Caco-2 (cell line): ENCODE data around the gene DRAP1. TPM values are rescaled to one million over a fixed set of nuclear protein-coding genes. Genes with fewer than 3 reads are reported as not detected.
"Not testable (repeated sequence)": the region's sequence is repeated elsewhere in the genome, so short reads cannot be mapped to it uniquely, and the experiment has no call there.

Experiments used
- BruUV-seq: library from RNA; stranded (reverse); fragments of 400-500 nt; replicated peaks from 2 replicates; lab custom pipeline; 2021; lab: Mats Ljungman, UMichigan
- CTCF ChIA-PET: fragments of 300-600 bp; sonication (Branson Sonifier 250); formaldehyde crosslinking; loops from one replicate; lab custom pipeline; 2022; ENCODE audit warnings: antibody characterized with exemption; lab: Charles Lee
- POLR2A ChIA-PET: fragments of 300-600 bp; sonication (Branson Sonifier 250); formaldehyde crosslinking; loops from one replicate; lab custom pipeline; 2022; ENCODE audit warnings: antibody characterized with exemption; lab: Charles Lee
- DNase-seq, 2 experiments: peaks; one replicate each; pipeline versions ENCODE4 v3.0.0 to v3.0.0-alpha.2; 2020 to 2022
- H3K27me3 ChIP-seq: replicated peaks from 2 replicates; pipeline ENCODE4 v1.6.0; 2011; ENCODE audit warnings: low read length; ENCODE audit not compliant: control insufficient read depth, insufficient read depth
- H3K36me3 ChIP-seq: 2 replicates; pipeline ENCODE4 v1.5.1; 2011; ENCODE audit warnings: low read length; ENCODE audit not compliant: control insufficient read depth, insufficient read depth
- H3K4me1 ChIP-seq: fragments of 250-450 bp; sonication (Bioruptor Pico); 2 replicates; pipeline ENCODE4 v1.5.1; 2020; ENCODE audit warnings: mild to moderate bottlenecking
- H3K4me3 ChIP-seq: 2 replicates; pipeline ENCODE4 v1.5.1; 2011; ENCODE audit warnings: low read depth, mild to moderate bottlenecking, control low read depth, low read length
- H3K9me3 ChIP-seq: fragments of 250-450 bp; sonication (Bioruptor Pico); 2 replicates; pipeline ENCODE4 v1.5.1; 2020; ENCODE audit warnings: mild to moderate bottlenecking, moderate library complexity
- H3K27ac Mint-ChIP-seq: one replicate; pipeline ENCODE4 v1.8.0; 2022; ENCODE audit warnings: mixed read lengths; ENCODE audit not compliant: unreplicated experiment
- H3K27me3 Mint-ChIP-seq: one replicate; pipeline ENCODE4 v1.8.0; 2022; ENCODE audit warnings: mixed read lengths; ENCODE audit not compliant: insufficient read depth, unreplicated experiment
- H3K36me3 Mint-ChIP-seq: one replicate; pipeline ENCODE4 v1.8.0; 2022; ENCODE audit warnings: mild to moderate bottlenecking, mixed read lengths; ENCODE audit not compliant: insufficient read depth, unreplicated experiment
- H3K4me1 Mint-ChIP-seq: one replicate; pipeline ENCODE4 v1.8.0; 2022; ENCODE audit warnings: low read depth, mixed read lengths; ENCODE audit not compliant: unreplicated experiment
- H3K4me3 Mint-ChIP-seq: one replicate; pipeline ENCODE4 v1.8.0; 2022; ENCODE audit warnings: mild to moderate bottlenecking, moderate library complexity, mixed read lengths; ENCODE audit not compliant: unreplicated experiment
- H3K9me3 Mint-ChIP-seq: one replicate; pipeline ENCODE4 v1.8.0; 2022; ENCODE audit warnings: mixed read lengths; ENCODE audit not compliant: unreplicated experiment
- intact Hi-C: fragments of 100-400 bp; cut with micrococcal nuclease; formaldehyde crosslinking; loops from one replicate; pipeline ENCODE4 v1.10.0; 2022; ENCODE audit not compliant: unreplicated experiment
- total RNA-seq: library from RNA; stranded (reverse); gene quantifications from 2 replicates; pipeline ENCODE4 v1.2.3, GENCODE V29; 2022
- TF ChIP-seq, protein P1 (sequence below), 2 experiments: fragments of 200-600 bp in 1 of 2; IDR thresholded peaks; 1 replicate in 1 of 2; 2 replicates in 1 of 2; pipeline versions ENCODE4 v1.5.1 to v1.8.0; 2011 to 2022; ENCODE audit warnings: antibody characterized with exemption in 1 of 2, control low read depth in 1 of 2, inconsistent platforms in 1 of 2, low read depth in 1 of 2, low read length in 1 of 2, mild to moderate bottlenecking in 1 of 2, moderate library complexity in 1 of 2; ENCODE audit not compliant: insufficient read depth in 1 of 2, severe bottlenecking in 1 of 2, unreplicated experiment in 1 of 2

Gene DRAP1
- total RNA-seq, 1 experiment from 2014 or later, result 91.0 TPM

DNA sequence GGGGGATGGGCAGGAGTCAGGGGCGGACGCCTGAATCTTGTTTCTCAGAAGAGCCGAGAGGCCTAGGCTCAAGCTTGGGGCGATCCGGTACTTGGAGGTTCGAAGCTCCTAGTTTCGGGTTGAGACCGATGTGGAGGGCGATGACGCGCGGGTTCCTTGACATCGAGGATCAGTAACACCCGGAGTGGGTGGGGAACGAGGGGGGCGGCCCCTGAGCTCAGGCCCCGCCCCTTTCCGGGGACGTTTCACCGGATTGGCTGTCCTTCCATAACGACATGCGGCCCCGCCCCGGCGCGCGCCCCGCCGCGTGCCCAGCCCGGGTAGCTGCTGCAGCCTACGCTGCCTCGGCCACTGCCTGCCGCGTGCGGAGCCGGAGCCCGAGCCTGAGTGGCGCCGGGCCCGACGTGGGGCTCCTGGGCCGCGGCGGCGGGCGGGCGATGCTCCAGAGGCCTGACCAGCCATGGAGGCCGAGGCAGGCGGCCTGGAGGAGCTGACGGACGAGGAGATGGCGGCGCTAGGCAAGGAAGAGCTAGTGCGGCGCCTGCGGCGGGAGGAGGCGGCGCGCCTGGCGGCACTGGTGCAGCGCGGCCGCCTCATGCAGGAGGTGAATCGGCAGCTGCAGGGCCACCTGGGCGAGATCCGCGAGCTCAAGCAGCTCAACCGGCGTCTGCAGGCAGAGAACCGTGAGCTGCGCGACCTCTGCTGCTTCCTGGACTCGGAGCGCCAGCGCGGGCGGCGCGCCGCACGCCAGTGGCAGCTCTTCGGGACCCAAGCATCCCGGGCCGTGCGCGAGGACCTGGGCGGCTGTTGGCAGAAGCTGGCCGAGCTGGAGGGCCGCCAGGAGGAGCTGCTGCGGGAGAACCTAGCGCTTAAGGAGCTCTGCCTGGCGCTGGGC, 28.7 kb upstream of the DRAP1 start, which contains the start of gene CCDC85B:
Gene CCDC85B, plus strand, starts transcription at position 350 of the 895 bp plus-strand sequence. Its CDS starts 111 bp downstream, at position 461.
- Mint-ChIP-seq H3K4me1 (peaks cover 27% of the 10 kb centered on the region), H3K36me3 (peaks cover 40% of the 10 kb centered on the region)
- BruUV-seq, result no TSS peak

DNA sequence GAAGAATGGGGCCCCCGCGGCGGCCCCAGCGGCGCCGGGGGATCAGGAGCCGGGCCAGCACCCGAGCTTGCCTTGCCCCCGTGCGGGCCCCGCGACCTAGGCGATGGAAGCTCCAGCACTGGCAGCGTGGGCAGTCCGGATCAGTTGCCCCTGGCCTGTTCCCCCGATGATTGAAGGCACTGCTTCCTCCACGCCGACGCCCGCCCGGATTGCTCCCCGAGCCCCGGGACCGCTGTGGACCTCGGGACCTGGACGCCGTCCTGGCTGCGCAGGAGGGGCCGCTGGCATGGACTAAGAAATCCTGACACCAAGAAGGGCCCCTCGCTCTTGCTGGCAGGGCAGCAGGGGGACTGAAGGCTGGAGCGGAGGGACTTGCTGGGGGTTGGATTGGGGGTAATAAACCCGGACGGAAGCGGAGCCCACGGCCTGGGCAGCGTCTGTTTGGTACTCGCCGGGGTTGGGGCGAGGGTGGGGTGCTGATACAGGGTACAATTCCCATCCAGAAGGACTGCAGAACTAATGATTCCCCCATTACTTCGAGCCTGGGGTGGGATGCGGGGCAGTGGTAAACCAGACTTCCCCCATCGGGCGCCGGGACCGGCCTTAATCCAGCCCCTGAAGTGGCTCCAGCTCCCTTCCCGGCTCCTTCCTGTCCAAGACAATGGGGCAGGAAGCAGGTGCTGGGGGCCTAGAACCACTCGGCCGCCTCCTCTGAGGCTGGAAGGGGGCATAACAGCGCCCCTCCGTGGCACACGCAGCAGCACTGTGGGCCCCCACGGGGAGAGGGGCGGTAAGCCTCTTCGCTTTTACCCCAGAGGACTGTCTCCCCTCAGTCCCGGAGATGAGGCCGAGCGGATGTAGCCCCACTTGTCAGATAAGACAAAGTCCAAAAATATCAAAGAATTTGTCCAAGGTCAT, 27.7 kb upstream of the DRAP1 start:
- no peak for DNase-seq
- CTCF ChIA-PET, result interaction anchor here (0.6 to 7.8 kb wide), 23 partner anchors 9 to 421 kb away, joined by 3 to 241 read pairs (median 5); partner anchors contain the start of genes BANF1, CFL1, EIF1AD and FOSL1

More for the DNA sequence above, 28.7 kb upstream of the DRAP1 start, which contains the start of gene CCDC85B:
- peaks cover 27% of the 10 kb centered on the region for H3K4me1 ChIP-seq
- intact Hi-C loops, result loop anchor here (2.0 kb wide), 2 partner anchors 28 to 70 kb away; partner anchors contain the start of genes C11orf68, DRAP1 and SART1
- Mint-ChIP-seq H3K27me3 (no peaks in the 10 kb centered on the region), H3K4me3 (peak within 1 kb of the TSS; percentile 82), H3K27ac (peak within 1 kb of the TSS; percentile 69), H3K9me3 (no peaks in the 10 kb centered on the region)
- peaks cover 2% of the 10 kb centered on the region; the same call in 1 of the 2 replicates for H3K36me3 ChIP-seq
- no peaks in the 10 kb centered on the region for H3K9me3 ChIP-seq
- CTCF ChIA-PET, result interaction anchor here (0.6 to 7.8 kb wide), 29 partner anchors 10 to 1559 kb away, joined by 3 to 241 read pairs (median 4); partner anchors contain the start of genes BANF1, CFL1, EIF1AD and FAM89B
- DNase-seq, result peak; percentile 96 to 98
- TF ChIP-seq, protein P1, sequence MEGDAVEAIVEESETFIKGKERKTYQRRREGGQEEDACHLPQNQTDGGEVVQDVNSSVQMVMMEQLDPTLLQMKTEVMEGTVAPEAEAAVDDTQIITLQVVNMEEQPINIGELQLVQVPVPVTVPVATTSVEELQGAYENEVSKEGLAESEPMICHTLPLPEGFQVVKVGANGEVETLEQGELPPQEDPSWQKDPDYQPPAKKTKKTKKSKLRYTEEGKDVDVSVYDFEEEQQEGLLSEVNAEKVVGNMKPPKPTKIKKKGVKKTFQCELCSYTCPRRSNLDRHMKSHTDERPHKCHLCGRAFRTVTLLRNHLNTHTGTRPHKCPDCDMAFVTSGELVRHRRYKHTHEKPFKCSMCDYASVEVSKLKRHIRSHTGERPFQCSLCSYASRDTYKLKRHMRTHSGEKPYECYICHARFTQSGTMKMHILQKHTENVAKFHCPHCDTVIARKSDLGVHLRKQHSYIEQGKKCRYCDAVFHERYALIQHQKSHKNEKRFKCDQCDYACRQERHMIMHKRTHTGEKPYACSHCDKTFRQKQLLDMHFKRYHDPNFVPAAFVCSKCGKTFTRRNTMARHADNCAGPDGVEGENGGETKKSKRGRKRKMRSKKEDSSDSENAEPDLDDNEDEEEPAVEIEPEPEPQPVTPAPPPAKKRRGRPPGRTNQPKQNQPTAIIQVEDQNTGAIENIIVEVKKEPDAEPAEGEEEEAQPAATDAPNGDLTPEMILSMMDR (IDR thresholded peaks at IDR 0.05; ENCODE audit: insufficient read depth in 1 of 2, low read depth in 1 of 2, low read length in 1 of 2, severe bottlenecking in 1 of 2, unreplicated experiment in 1 of 2), result peak; percentile 33 to 65
- peak within 1 kb of the TSS; percentile 81 for H3K4me3 ChIP-seq
- H3K27me3 ChIP-seq, result no peaks in the 10 kb centered on the region
- POLR2A ChIA-PET, result interaction anchor here (0.5 to 2.5 kb wide), 15 partner anchors 9 to 725 kb away, joined by 3 to 33 read pairs (median 4); partner anchors contain the start of genes BANF1, CFL1, EIF1AD and FOSL1

GRCh38 chr11:65892137-65892540, 27.1 kb upstream of the DRAP1 start:
- Mint-ChIP-seq H3K36me3 (peaks cover 35% of the 10 kb centered on the region), H3K4me1 (peaks cover 21% of the 10 kb centered on the region), H3K4me3 (peak overlapping the region; percentile 82)
- POLR2A ChIA-PET, result interaction anchor here (2.5 kb wide), 1 partner anchor 7 kb away, joined by 27 read pairs; the partner anchor contains the start of gene FOSL1
- H3K27ac Mint-ChIP-seq, H3K4me3 ChIP-seq, H3K27me3 ChIP-seq, H3K36me3 ChIP-seq, H3K27me3 Mint-ChIP-seq, H3K9me3 Mint-ChIP-seq, DNase-seq, H3K9me3 ChIP-seq, BruUV-seq, intact Hi-C loops, CTCF ChIA-PET: not testable (repeated sequence)
- peaks cover 21% of the 10 kb centered on the region for H3K4me1 ChIP-seq

More for the DNA sequence above, 27.7 kb upstream of the DRAP1 start:
- peaks cover 27% of the 10 kb centered on the region for H3K4me1 Mint-ChIP-seq
- H3K9me3 Mint-ChIP-seq, result no peaks in the 10 kb centered on the region
- no peak overlapping the region for H3K27ac Mint-ChIP-seq
- intact Hi-C loops, result loop anchor here (2.0 kb wide), 2 partner anchors 27 to 69 kb away; partner anchors contain the start of genes C11orf68, DRAP1 and SART1
- peaks cover 35% of the 10 kb centered on the region for H3K36me3 Mint-ChIP-seq
- no peaks in the 10 kb centered on the region for H3K36me3 ChIP-seq
- peak overlapping the region; percentile 81 for H3K4me3 ChIP-seq
- TF ChIP-seq, protein P1 (IDR thresholded peaks at IDR 0.05; ENCODE audit: insufficient read depth in 1 of 2, low read depth in 1 of 2, low read length in 1 of 2, severe bottlenecking in 1 of 2, unreplicated experiment in 1 of 2), result no peak
- no peaks in the 10 kb centered on the region for H3K27me3 ChIP-seq
- no peaks in the 10 kb centered on the region for H3K9me3 ChIP-seq
- peak overlapping the region; percentile 82 for H3K4me3 Mint-ChIP-seq
- no peaks in the 10 kb centered on the region for H3K27me3 Mint-ChIP-seq
- TSS peak; percentile 50 for BruUV-seq
- H3K4me1 ChIP-seq, result peaks cover 26% of the 10 kb centered on the region
- POLR2A ChIA-PET, result interaction anchor here (0.6 to 2.5 kb wide), 11 partner anchors 8 to 725 kb away, joined by 3 to 33 read pairs (median 4); partner anchors contain the start of genes BANF1, CFL1, EIF1AD and FOSL1
